ENCODE measurements around the gene KCNN3.

DNA sequence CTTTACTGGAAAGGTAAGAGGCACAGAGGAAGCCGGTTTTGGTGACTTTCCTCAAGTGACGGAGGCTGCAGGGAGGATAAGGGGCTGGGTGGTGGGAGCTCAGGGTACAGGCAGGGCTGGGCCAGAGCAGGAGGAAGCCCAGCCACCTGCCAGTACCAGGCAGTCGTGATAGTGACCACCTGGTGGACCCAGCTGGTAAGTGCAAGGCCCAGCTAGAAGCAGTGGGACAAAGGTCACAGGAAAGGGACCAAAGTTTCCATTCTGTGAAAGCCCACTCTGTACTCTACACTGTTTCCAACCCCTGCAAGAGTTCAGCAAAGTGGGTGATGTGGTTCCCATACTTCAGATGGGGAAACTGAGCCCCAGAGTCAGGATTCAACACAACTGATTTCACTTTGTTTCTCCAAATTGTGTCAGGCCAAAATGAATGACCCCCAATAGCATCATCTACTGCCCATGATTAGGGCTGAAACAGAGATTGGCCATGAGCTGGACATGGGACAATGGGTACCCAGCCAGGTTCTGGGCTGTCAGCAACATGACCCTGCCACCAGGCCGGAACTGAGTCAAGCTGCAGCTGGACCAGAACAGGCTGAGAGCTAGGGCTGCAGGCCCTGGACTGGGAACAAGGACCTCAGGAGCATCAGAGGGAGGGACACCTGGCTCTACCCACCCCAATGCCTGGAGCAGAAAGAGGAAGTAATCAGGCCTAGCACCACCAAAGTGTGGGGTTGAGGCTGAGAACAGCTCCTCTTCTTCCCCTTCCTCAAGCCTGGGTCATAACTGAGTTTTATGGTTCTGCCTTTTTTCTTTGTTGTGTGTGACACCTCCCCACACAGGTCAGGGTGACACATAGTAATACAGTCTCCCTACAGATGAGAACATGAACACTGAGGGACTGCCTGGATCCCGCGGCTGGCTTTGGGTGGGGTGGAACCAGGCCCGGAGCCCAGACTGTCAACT lies 50.2 kb downstream of the KCNN3 start:
- no peak for TF ChIP-seq POLR2A (IDR thresholded peaks at IDR 0.05; ENCODE audit: low read length)
- no peak for TF ChIP-seq GATA1 (IDR thresholded peaks at IDR 0.05; ENCODE audit: low read depth, low read length)
